Vagina (tissue), 2 donors: Measurements from ENCODE around the gene CCHCR1. TPM values are rescaled to one million over a fixed set of nuclear protein-coding genes. Genes with fewer than 3 reads are reported as not detected.

Experiments
- DNase-seq, 2 donors: peaks; one replicate each; pipeline ENCODE4 v3.0.0-alpha.2; 2017; ENCODE audit errors: extremely low spot score in 2 of 2
- H3K27ac ChIP-seq: fragments of 200-600 bp; sonication (generic); one replicate; pipeline ENCODE4 v1.5.1; 2019
- H3K27me3 ChIP-seq: fragments of 200-600 bp; sonication (generic); one replicate; pipeline ENCODE4 v1.5.1; 2019
- H3K36me3 ChIP-seq, 2 donors: fragments of 200-600 bp; sonication (generic); one replicate each; pipeline ENCODE4 v1.5.1; 2017 to 2019
- H3K4me1 ChIP-seq: fragments of 200-600 bp; sonication (generic); one replicate; pipeline ENCODE4 v1.5.1; 2019
- H3K4me3 ChIP-seq, 2 donors: fragments of 200-600 bp; sonication (generic); 1 replicate in 1 of 2; 2 replicates in 1 of 2; pipeline ENCODE4 v1.5.1; 2016 to 2019
- H3K9me3 ChIP-seq: fragments of 200-600 bp; sonication (generic); one replicate; pipeline ENCODE4 v1.5.1; 2019
- CTCF ChIP-seq, 3 experiments: fragments of 450-650 bp in 2 of 3; fragments of 200-600 bp in 1 of 3; sonication (generic) in 1 of 3; IDR thresholded peaks; one replicate each; pipeline ENCODE4 v1.5.1; 2017 to 2019; ENCODE audit warnings: antibody characterized with exemption in 3 of 3, mild to moderate bottlenecking in 2 of 3, moderate library complexity in 2 of 3
- POLR2A ChIP-seq, 2 donors: fragments of 450-650 bp; IDR thresholded peaks; one replicate each; pipeline ENCODE4 v1.6.1; 2017; ENCODE audit warnings: antibody characterized with exemption in 2 of 2, mild to moderate bottlenecking in 2 of 2, moderate library complexity in 2 of 2
- POLR2AphosphoS5 ChIP-seq, 2 donors: sonication (generic); formaldehyde crosslinking; IDR thresholded peaks; one replicate each; pipeline ENCODE4 v1.9.0; 2017; ENCODE audit warnings: antibody characterized with exemption in 2 of 2, mild to moderate bottlenecking in 2 of 2, low read depth in 1 of 2; ENCODE audit not compliant: insufficient read depth in 1 of 2
- intact Hi-C: fragments of 100-400 bp; cut with DNase I; formaldehyde crosslinking; loops from one replicate; pipeline ENCODE4 v1.15.1; 2023
- total RNA-seq: library from RNA; depleted of rRNA; stranded (reverse); fragments of >200 nt; gene quantifications from one replicate; pipeline ENCODE4 v1.2.3, GENCODE V29; 2016

CCHCR1 gene
- total RNA-seq, 1 donor from 2014 or later, result 21.9 TPM

DNA sequence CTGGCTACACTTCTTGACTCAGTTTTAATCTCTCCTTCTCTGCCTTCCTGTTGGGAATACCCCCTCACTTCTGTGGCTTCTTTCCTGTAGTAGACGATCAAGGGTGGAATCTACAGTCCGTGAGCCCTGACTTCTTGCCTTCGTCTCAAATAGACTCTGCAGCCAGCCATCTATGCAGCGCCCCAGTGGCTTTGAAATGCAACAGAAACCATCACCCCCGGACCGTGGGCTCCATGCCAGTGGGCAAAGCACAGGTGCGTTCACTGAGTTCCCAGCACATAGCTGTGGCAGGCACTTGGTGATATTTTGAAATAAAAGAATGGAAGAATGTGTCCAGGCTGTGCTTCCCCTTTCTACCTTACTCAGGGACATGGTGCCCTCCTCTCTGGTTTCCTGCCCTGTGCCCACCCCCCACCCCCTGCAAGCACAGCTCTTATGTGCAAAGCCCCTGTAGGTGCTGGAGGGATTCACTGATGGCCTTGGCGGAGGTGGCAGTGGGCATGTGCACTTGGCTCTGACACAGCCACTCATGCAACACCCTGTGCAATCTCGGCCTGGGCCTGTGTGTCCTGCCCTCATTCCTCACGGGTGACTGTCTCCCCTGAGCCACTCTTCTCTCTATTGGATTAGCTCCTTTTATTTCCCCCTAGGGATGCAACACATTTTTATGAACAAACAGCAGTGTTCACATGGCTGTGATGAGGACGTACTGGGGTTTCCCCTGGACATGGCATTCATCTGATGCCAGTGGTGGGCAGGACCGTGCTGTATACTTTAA is 31.8 kb downstream of the CCHCR1 start:
- peaks cover 42% of the 10 kb centered on the region for H3K4me1 ChIP-seq
- H3K9me3 ChIP-seq, result no peaks in the 10 kb centered on the region
- no peaks in the 10 kb centered on the region for H3K27me3 ChIP-seq
- DNase-seq, result no peak
- no peak overlapping the region for H3K27ac ChIP-seq
- H3K4me3 ChIP-seq, result no peak overlapping the region
- H3K36me3 ChIP-seq, result no peaks in the 10 kb centered on the region
- TF ChIP-seq POLR2A (IDR thresholded peaks at IDR 0.05) (no peak), CTCF (IDR thresholded peaks at IDR 0.05) (no peak), POLR2AphosphoS5 (IDR thresholded peaks at IDR 0.05; ENCODE audit: insufficient read depth in 1 of 2, low read depth in 1 of 2) (no peak)
- intact Hi-C loops, result no loop called here

DNA sequence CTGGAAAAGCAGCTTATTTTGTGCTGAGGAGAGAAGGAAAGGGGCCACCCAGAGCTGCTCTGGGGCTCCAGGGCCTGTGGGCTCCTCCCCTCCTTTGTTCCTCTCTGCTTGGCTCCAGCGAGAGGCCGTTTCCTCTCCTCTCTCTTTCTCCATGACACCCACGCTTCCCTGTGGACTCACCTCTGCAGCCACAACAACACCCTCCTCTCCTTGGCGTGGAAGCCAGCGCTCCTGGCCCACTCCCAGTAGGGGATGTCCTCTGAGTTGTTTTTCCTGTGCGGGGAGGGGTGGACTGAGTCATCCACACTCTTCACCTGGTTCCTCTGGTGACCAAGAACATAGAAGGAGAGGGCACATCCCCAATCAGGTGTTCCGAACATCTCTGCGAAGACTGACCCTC is 32.4 kb downstream of the CCHCR1 start:
- H3K4me1 ChIP-seq, result peaks cover 42% of the 10 kb centered on the region
- no peaks in the 10 kb centered on the region for H3K36me3 ChIP-seq
- no peak overlapping the region for H3K27ac ChIP-seq
- no peaks in the 10 kb centered on the region for H3K27me3 ChIP-seq
- no peaks in the 10 kb centered on the region for H3K9me3 ChIP-seq
- intact Hi-C loops, result no loop called here
- TF ChIP-seq POLR2AphosphoS5 (IDR thresholded peaks at IDR 0.05; ENCODE audit: insufficient read depth in 1 of 2, low read depth in 1 of 2) (peak in 1 of 2 donors; percentile 64), POLR2A (IDR thresholded peaks at IDR 0.05) (no peak)
- DNase-seq, result no peak
- no peak overlapping the region for H3K4me3 ChIP-seq

GRCh38 chr6:31122791-31123706 is 34.6 kb downstream of the CCHCR1 start:
- Histone ChIP-seq H3K4me3 (no peak overlapping the region), H3K9me3 (no peaks in the 10 kb centered on the region), H3K27me3 (no peaks in the 10 kb centered on the region), H3K27ac (no peak overlapping the region), H3K36me3 (no peaks in the 10 kb centered on the region), H3K4me1 (peaks cover 40% of the 10 kb centered on the region)
- intact Hi-C loops, result no loop called here
- no peak for DNase-seq
- TF ChIP-seq POLR2A (IDR thresholded peaks at IDR 0.05) (no peak), POLR2AphosphoS5 (IDR thresholded peaks at IDR 0.05; ENCODE audit: insufficient read depth in 1 of 2, low read depth in 1 of 2) (no peak), CTCF (IDR thresholded peaks at IDR 0.05) (no peak)

DNA sequence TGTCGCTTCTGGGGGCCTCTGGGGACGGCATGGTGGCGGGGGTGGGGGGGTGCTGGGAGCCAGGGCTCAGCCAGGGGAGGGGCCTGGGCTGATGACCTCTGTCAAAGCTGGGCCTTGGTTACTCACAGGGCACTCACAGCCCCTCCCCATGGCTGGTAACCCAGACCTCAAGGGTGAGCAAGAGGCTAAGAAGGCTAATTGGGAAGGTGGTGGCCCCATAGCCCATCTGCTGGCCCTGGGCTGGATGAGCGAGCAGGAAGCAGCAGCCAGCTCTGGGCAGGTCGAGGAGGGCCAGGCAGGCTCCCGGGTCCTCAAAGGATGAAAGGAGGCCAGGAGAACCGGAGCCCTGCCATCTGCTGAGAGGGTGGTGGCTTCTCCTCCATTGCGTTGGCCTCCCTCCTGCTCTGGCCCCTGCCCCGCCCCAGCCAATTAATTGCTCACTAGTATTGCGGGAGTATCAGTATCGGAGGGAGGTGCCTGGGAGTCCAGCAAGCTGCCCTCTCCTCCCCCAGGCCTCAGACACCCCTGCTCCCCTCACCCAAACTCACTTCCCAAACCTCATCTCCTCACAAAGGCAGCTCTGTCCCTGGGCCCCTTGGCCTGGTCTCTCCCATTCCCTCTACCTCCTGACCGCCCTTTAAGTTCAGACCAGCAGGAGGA is 36.3 kb downstream of the CCHCR1 start:
- Histone ChIP-seq H3K4me1 (peaks cover 48% of the 10 kb centered on the region), H3K9me3 (no peaks in the 10 kb centered on the region), H3K4me3 (no peak overlapping the region), H3K36me3 (no peaks in the 10 kb centered on the region), H3K27me3 (no peaks in the 10 kb centered on the region), H3K27ac (no peak overlapping the region)
- TF ChIP-seq POLR2A (IDR thresholded peaks at IDR 0.05) (no peak), POLR2AphosphoS5 (IDR thresholded peaks at IDR 0.05; ENCODE audit: insufficient read depth in 1 of 2, low read depth in 1 of 2) (no peak), CTCF (IDR thresholded peaks at IDR 0.05) (no peak)
- intact Hi-C loops, result no loop called here
- no peak for DNase-seq

GRCh38 chr6:31120151-31120915 is 37.3 kb downstream of the CCHCR1 start, which contains the start of gene CDSN:
TSS of gene CDSN (minus strand) at chr6:31120446. CDS start at chr6:31120419, 27 bp downstream.
- Histone ChIP-seq H3K36me3 (no peaks in the 10 kb centered on the region), H3K4me3 (no peak within 1 kb of the TSS), H3K4me1 (peaks cover 48% of the 10 kb centered on the region), H3K27me3 (no peaks in the 10 kb centered on the region), H3K9me3 (no peaks in the 10 kb centered on the region), H3K27ac (no peak within 1 kb of the TSS)
- DNase-seq, result no peak
- TF ChIP-seq POLR2AphosphoS5 (IDR thresholded peaks at IDR 0.05; ENCODE audit: insufficient read depth in 1 of 2, low read depth in 1 of 2) (no peak), POLR2A (IDR thresholded peaks at IDR 0.05) (no peak), CTCF (IDR thresholded peaks at IDR 0.05) (no peak)
- intact Hi-C loops, result no loop called here
